ENCODE results near the gene APBA1.
A peak's percentile ranks its signal among the peaks of the same experiment; 100 is the strongest.

APBA1 gene

GRCh38 chr9:69559126-69559525 is 113.0 kb downstream of the APBA1 start:
- no peak for TF ChIP-seq CTCF (IDR thresholded peaks at IDR 0.05; ENCODE audit: control insufficient read depth, extremely low read depth, insufficient read depth)
- no peak for DNase-seq (ENCODE audit: low read depth)

GRCh38 chr9:69556707-69557106 is 115.5 kb downstream of the APBA1 start:
- TF ChIP-seq CTCF (IDR thresholded peaks at IDR 0.05; ENCODE audit: control insufficient read depth, extremely low read depth, insufficient read depth), result no peak
- H3K4me3 ChIP-seq (ENCODE audit: low read depth, low read length), result no peak overlapping the region
- no peak for DNase-seq (ENCODE audit: low read depth)

More at GRCh38 chr9:69559126-69559525, 113.0 kb downstream of the APBA1 start:
- H3K4me3 ChIP-seq (ENCODE audit: low read depth, low read length), result no peak overlapping the region

GRCh38 chr9:69555802-69556201 is 116.4 kb downstream of the APBA1 start:
- no peak overlapping the region for H3K4me3 ChIP-seq (ENCODE audit: low read depth, low read length)

GRCh38 chr9:69554945-69555344 is 117.2 kb downstream of the APBA1 start:
- DNase-seq (ENCODE audit: low read depth), result no peak
- no peak overlapping the region for H3K4me3 ChIP-seq (ENCODE audit: low read depth, low read length)
- TF ChIP-seq CTCF (IDR thresholded peaks at IDR 0.05; ENCODE audit: control insufficient read depth, extremely low read depth, insufficient read depth), result no peak

More at GRCh38 chr9:69555802-69556201, 116.4 kb downstream of the APBA1 start:
- TF ChIP-seq CTCF (IDR thresholded peaks at IDR 0.05; ENCODE audit: control insufficient read depth, extremely low read depth, insufficient read depth), result no peak
- no peak for DNase-seq (ENCODE audit: low read depth)

- peak; percentile 82 for TF ChIP-seq CTCF (IDR thresholded peaks at IDR 0.05; ENCODE audit: control insufficient read depth, extremely low read depth, insufficient read depth)
- no peak overlapping the region for H3K4me3 ChIP-seq (ENCODE audit: low read depth, low read length)
- no peak for DNase-seq (ENCODE audit: low read depth)
Measured at GRCh38 chr9:69549310-69550202, 122.6 kb downstream of the APBA1 start.

DNA sequence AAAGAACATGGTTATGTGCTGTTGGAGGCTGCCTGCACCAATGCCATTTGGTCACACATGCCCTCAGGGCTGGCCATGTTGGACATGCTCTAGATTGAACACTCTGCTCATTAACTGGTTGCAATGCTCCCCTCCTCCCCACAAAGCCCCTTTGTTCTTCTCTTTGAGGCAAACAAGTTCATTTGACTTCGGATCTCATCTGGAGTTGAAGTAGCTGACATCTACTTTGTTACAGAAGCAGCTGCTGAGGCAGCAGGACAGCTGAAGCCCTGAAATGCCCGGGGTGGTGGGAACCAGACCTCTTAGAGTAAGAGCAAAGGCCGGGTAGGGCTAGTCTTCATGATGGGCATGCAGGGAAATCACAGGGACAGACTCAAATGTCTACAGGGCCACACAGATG is 123.5 kb downstream of the APBA1 start:
- DNase-seq (ENCODE audit: low read depth), result no peak
- TF ChIP-seq CTCF (IDR thresholded peaks at IDR 0.05; ENCODE audit: control insufficient read depth, extremely low read depth, insufficient read depth), result no peak
- H3K4me3 ChIP-seq (ENCODE audit: low read depth, low read length), result no peak overlapping the region

Data from LNCaP clone FGC (cell line).